Hindlimb muscle (tissue), 1 donor: ENCODE measurements around the gene TMEM132E. TPM values are rescaled to one million over a fixed set of nuclear protein-coding genes. Genes with fewer than 3 reads are reported as not detected.
A peak's percentile ranks its signal among the peaks of the same experiment; 100 is the strongest.
"Not testable (repeated sequence)": the region's sequence is repeated elsewhere in the genome, so short reads cannot be mapped to it uniquely, and the experiment has no call there.

Source experiments
- DNase-seq: peaks from one replicate; pipeline ENCODE4 v3.0.0-alpha.2; 2013
- polyA plus RNA-seq: library from polyadenylated mRNA; unstranded; fragments of 120-200 nt; gene quantifications from one replicate; pipeline ENCODE4 v1.2.1, GENCODE V29; 2013; ENCODE audit not compliant: insufficient read length

The TMEM132E gene, protein sequence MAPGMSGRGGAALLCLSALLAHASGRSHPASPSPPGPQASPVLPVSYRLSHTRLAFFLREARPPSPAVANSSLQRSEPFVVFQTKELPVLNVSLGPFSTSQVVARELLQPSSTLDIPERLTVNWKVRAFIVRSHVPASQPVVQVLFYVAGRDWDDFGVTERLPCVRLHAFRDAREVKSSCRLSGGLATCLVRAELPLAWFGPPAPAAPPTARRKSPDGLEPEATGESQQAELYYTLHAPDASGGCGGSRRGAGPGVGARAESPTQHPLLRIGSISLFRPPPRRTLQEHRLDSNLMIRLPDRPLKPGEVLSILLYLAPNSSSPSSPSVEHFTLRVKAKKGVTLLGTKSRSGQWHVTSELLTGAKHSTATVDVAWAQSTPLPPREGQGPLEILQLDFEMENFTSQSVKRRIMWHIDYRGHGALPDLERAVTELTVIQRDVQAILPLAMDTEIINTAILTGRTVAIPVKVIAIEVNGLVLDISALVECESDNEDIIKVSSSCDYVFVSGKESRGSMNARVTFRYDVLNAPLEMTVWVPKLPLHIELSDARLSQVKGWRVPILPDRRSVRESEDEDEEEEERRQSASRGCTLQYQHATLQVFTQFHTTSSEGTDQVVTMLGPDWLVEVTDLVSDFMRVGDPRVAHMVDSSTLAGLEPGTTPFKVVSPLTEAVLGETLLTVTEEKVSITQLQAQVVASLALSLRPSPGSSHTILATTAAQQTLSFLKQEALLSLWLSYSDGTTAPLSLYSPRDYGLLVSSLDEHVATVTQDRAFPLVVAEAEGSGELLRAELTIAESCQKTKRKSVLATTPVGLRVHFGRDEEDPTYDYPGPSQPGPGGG (N-terminal part only)
- polyA plus RNA-seq, result 0.40 TPM

DNA sequence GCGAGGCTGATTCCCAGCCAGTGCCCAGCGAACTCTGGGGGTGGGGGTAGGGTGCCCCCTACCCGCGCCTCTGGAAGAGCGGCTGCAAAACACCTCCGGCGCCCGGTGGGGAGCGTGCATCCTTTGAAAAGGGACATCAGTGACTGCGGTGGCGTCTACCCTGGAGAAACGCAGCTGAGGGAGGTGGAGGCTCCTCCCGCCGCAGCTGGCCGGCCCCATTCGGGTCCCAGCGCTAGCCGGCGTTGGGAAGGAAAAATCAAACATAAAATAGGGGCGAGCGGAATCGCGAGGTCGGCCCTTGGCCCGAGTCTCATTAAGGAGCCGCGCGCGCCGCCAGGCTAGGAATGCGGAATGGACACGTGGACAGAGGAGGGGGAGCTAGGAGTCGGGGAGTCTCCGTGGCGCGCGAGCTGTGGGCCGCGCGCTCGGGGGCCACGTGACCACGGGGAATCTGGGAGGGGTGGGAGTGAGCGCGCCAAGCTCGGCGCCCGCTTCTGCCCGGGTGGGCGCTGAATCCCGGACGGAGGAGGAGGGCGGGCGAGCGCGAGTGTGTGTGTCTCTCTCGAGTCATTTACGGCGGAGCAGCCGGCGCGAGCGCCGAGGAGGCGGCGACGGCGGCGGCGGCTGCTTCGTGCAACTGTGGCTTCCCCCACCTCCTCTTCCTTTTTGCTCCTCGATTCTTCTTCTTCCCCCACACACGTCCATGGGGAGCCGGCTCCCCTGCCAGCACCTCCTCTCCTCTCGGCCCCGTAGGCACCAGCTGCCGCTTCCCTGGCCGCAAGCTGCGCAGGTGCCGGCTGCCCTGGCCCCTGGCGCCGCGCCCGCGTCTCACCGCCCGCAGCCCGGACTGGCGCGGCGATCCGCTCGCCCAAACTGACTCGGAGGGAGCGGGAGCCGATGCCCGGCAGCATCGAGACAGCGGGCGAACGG is at the start of gene TMEM132E:
Gene TMEM132E, plus strand, starts transcription at position 566 of the 930 bp plus-strand sequence. CDS start 1,495 bp downstream, outside the sequence.
- peak; percentile 72 for DNase-seq

DNA sequence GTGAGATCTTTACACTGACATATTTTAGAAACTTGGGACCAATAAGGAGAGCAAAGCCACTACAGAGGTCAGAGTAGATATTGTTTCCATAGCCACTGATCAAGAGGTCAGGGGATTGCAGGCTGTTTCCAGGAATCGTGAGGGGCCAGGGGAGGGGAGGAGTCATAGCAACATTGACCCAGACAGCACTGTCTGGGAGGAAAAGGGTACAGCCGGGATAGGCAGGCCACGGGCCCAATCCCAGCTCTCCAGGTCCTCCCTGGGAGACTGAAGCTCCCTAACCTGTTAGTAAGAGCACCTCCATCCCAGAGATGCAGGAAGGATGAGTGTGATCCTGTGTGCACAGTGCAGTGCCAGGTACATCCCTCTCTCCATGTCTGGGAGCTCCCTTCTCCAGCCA is 48.5 kb upstream of the TMEM132E start:
- no peak for DNase-seq

DNA sequence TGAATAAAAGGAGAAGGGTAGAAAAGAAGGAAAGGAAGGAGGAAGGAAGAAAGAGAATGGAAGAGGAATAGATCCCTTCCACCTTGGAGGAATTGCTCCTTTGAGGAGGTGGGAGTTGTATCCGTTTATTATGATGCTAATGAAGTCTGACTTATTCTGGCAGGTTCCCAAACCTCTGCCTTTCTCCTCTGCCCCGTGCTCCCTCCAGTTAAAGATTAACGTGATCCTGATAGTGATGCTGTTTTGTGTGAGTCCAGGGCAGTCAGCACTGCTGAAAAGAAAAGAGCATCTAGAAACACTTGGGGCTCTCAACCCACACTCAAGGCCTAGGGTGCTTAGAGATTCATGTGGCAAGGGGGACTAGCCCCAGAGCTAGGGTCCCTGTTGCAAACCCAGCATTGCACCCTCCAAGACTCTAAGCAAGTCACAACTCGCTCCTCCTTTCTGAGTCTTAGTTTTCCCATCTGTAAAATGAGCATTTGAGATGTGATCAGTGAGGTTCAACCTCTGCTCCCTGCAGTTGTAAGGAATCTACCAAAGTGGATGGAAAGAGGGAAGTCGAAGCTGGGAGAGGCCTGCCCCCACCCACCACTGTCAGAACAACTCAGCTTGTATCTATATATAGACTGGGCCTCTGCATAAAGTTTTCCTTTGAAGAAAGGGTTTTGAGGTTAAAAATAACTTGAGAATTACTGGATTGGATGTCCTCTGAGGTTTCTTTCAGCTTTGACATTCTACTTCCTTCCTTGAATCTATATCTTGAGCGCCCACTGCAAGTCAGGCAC is 46.9 kb upstream of the TMEM132E start:
- no peak for DNase-seq

DNA sequence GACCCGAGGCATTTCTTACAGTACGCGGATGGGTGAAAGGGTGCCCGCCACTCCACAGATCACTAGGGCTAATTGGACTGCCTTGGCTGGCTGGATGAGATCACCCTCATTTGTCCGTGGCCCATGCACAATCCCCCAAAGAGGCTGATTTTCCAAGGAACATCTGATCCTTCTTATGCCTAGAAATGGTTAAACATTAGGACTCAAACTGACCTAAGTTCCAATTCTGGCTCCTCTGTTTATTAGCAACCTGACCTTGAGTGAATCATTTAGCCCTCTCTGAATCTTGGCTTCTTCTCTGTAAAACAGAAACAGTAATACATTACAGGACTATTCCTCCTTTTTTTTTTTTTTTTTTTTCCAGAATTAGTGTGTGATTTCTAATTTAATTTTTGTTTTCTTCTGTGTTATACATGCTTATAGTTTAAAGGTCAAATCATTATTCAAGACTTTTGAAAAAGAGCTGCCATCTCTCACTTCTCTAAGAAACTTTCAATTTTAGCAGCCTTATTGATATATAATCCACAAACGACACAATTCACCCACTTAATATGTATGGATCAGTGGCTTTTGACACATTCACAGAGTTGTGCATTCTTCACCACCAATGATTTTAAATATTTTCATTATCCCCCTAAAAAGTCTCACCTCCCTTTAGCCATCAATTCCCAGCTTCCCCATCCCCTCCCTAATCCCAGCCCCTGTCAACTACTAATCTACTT is 45.4 kb upstream of the TMEM132E start:
- no peak for DNase-seq

DNA sequence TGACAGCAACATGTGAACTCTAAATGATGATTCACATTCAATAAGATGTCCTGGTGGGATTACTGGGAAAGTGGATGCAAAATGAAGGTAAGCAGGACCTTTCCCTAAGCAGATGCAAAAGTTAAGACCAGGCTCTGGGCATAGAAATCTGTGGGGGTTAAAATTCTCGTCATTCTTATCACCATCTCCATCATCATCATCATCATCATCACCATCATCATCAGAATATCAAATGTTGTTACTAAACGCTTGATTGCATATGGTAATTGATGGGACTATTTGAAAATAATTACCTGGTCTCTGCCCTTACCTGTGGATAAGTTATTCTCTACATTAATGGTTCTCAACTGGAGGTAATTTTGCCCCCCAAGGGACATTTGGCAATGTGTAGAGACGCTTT is 41.9 kb upstream of the TMEM132E start:
- no peak for DNase-seq

DNA sequence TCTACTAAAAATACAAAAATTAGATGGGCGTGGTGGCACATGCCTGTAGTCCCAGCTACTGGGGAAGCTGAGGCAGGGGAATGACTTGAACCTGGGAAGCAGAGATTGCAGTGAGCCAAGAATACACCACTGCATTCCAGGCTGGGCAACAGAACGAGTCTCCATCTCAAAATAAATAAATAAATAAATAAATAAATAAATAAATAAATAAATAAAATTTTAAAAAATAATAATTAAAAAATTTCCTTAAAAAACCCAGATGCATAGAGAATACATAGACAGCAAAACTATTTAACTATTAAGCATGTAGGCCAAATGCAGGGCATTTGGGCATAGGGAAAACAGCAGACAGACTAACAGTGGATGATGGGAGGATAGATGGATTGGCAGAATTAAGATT is 40.8 kb upstream of the TMEM132E start:
- DNase-seq, result not testable (repeated sequence)

DNA sequence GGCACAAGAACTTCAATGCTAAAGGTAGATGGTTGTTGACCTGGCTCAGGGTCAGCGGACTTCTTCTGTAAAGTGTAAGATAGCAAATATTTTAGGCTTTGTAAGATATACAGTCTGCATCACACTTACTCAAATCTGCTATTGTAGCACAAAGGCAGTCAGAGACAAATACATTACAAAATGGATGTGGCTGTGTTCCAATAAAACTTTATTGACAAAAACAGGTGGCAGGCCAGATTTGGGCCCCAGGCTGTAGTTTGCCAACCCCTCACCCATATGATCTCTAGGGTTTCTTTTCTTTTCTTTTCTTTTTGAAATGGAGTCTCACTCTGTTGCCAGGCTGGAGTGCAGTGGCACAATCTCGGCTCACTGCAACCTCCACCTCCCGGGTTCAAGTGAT is 39.5 kb upstream of the TMEM132E start:
- DNase-seq, result no peak

DNA sequence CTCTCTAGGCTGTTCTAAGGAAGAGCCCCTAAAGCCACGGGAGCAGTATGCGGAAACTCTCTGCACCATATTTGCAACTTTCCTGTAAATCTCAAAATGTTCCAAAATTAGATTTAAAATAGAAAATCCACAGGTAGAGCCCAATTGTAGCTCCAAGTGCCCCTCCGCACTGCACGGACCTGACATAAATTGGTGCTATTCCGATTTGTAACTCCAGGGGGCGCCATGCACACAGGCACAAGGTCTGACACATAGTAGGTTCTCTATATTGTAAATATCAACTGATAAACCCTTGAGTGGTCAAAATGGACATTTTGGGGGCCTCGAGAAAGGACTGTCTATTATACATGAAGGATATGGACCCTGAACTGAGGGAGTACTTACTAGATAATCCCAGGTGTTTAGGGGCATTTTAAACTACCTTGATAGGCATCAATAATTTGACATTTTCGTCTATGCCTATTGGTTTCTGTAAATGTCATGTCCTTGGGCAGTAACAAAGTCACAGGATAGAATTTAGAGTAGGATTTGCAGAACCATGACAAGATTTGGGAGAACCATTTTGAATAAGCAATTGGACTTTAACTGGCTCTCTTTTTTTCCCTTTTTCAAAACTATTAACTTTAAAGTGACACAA is 36.6 kb upstream of the TMEM132E start:
- peak; percentile 12 for DNase-seq

DNA sequence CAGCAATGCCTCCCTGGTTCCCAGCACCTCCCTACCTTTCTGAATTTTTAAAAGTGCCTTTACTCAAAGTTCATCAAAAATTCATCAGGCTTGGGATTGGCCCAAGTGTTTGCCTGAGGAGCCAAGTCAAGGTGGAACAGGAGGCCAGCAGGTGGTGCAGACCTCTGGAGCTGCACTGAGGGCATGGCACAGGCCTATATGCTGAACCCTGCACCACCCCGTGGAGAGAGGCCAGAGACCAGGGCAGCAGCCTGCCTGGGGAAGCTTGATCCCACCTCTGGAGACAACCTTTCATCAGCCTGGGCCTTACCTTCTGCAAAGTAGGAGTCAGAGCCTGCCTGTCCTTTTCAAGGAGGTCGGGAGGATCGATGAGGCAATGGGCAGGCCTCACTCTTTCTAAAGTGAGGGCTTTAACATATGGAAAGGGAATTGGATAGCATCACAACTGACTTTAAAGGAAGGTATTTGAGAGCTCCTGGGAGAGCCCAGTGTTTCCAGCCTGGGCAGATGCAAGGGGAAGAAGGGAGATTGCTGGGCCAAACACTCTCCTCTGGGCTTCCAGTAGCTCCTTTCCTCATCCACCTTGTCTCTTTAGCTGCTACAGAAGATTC is 31.8 kb upstream of the TMEM132E start:
- DNase-seq, result no peak

DNA sequence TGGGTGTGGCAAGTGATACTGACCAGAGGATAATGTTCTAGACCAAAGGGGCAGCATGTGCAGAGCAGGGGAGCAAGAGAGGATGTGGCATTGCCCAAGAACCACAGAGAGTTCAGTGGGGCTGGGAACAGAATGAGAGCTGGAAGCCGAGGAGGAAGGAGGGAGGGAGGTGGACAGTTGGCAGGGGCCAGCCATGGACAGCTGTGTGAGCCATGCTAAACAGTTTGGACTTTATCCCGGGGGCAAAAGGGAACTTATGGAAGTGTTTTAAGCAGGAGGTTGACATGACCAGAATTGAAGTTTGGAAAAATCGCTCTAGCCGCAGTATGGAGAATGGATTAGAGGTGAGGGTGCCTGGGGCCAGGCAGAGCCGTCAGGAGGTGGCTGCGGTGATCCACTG is 29.4 kb upstream of the TMEM132E start:
- DNase-seq, result peak; percentile 15

DNA sequence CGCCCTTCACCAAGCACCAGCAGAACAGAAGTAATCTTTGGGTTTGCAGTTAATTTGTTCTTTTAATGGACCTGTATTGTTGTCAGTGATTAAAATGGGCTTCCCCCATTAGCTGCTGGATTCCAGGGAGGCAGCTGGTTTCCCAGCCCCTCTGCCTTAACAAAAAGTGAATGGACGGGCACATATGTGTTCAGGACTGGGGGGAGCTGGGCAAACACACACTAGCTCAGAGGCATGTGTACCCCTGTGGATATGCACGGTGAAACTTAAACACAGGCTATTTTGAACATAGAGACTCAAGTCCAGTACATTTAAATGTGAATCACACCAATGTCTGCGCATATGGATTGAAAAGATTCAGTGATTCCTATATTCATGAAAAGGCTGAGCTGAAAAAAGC is 25.5 kb upstream of the TMEM132E start:
- DNase-seq, result no peak

DNA sequence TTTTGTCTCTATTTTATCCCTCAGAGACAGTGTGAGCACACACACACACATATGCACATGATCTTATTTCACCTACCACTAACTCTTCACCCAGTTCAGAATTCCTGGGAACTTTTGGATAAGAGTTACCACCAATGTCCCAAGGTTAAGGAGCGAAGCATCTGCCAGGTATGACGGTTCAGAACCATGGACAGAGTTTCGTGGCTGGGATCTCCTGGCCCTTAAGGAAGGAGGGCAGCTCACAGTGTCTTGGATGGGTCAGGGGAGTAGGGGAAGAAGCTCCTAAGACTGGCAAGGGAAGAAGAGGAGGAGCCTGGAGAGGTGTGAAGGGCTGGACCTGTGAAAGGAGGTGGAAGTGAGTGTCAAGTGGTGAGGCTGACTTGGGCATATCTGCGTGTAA is 23.0 kb upstream of the TMEM132E start:
- DNase-seq, result peak; percentile 27

DNA sequence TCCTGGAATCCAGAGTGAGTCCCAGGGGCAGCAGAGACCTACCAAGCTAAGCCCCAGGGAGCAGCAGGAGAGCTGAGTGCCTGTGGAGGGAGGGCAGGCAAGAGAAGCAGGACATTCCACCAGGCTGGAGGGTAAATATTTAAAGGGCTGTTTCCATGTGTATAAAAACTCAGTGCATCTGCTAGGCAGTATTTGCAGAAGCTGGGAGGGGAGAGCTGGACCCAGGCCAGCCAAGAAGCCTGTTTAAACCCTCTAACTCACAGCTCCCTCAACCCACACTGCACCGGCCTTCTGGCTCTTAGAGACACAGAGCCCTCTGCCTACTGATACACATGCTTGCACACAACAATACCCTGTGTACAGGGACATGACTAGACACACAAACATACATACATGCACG is 22.5 kb upstream of the TMEM132E start:
- no peak for DNase-seq

DNA sequence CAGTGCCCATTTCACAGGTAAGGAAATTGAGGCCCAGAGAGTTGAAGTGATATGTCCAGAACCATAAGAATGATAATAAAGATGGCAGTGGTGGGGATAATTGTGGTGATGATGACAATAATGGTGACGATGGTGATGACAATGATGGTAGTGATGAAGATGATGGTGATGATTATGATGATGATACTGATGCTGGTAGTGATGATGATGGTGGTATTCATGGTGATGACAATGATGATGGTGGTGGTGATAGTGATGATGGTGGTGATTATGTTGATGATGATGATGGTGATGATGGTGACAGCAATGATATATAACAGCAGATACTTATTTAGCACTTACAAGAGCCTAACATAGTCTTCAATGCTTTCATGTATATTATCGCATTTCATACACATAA is 18.1 kb upstream of the TMEM132E start:
- DNase-seq, result no peak

DNA sequence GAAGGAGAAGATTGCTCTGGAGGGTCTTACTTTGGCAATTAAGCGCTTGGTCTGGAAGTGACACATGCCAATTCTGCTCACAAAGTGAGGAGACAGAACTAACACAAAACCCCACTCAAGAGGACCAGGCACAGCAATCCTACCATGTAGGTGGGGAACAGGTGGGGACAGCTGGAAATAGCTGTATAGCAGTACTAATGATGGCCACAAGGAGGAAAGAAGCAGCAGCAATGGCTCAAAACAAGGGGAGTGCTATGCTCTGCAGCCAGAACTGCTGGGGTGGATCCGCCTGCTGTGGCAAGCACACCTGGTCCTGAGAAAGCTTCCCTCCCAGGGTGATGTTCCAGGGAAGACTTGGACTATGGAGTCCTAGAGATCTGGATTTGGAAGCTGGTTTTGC is 17.0 kb upstream of the TMEM132E start:
- no peak for DNase-seq

DNA sequence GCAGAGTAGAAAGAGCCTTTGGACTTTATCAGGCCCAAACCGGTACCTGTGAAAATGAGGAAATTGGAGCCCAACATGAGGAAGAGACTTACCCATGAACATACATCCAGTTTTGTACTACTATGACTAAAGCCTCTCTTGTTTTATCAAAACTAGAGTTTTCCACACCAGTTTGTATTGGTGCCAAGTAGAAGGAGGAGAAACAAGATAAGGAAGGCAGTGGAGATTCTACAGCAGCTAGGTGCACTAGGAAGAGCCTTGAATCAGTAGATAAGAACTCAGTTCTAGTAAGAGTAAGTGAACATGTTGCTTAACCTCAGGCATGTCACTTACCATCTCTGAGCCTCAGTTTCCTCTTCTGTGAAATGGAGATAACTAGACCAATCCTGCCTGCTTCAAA is 13.7 kb upstream of the TMEM132E start:
- no peak for DNase-seq

DNA sequence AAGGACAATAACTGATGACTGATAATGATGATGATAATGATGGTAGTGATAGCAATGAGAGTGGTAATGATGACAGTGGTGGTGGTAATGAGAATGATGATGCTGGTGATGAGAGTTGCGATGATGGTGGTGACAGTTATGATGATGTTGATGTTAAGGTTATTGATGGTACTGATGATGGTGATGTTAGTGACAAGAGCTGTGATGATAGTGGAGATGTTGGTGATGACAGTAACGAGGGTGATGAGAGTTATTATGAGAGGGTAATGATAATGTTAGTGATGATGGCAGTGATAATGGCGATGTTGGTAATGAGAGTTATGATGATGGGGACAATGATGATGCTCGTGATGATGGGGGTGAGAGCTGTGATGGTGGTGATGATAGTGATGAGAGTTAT is 13.2 kb upstream of the TMEM132E start:
- DNase-seq, result no peak

DNA sequence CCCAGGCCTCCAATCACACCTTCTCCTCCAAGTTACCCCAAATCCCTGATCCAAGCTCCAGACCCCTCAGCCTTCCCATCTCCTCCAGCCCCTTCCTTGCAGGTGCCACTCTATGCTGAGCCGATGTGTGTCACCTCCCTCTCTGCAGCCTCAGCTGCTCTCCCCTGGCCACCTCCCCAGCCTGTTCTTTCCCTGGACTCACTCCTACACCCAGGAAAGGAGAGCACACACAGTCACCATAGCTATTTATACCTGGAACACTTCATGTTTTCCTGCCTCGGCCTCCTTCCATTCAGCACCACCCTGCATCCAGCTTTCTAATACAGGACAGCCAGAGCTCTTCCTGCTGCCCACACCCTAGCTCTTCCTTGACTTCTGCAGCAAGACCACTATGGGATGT is 12.5 kb upstream of the TMEM132E start:
- DNase-seq, result no peak

DNA sequence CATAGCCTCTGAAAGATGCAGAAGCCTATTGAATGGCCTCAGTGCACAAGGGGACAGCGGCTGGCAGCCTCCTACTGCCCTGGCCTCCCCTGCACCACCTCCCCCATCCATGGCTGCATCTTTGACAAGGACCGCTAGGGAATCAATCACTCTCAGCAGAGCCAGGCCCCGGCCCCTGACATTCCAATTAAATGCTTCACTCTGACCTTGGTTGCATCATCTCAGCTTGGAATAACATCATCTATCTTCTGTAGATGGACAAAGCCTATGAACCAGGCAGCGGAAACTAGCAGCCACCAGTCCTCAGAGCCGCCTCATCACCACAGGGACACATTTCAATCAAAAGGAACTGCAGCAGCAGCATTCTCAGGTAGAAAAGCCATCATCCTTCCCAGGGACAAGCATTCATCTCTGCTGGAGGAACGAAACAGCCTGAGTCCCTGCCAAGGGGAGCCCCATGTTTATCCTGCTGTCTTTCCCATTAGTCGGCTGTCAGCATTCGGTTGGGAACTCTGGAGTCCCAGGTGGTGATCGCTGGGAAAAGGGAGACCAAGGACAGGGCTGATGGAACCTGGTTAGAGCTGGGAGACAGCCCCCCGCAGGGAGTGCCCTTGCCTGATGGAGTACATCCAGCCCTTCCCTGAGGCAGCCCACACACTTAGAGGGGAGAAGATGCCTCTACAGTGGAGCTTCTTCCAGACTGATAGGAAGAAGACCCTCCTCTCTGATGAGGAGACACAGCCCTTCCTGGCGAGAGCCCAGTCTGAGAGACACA is 11.5 kb upstream of the TMEM132E start:
- DNase-seq, result no peak
